HepG2 (cell line): ENCODE results near the gene MOV10L1. TPM values are rescaled to one million over a fixed set of nuclear protein-coding genes. Genes with fewer than 3 reads are reported as not detected.

ENCODE experiments used
- SP1 ChIP-seq, 2 experiments: fragments of 450-650 bp in 1 of 2; sonication (generic) in 1 of 2; formaldehyde crosslinking in 1 of 2; IDR thresholded peaks; 2 replicates each; pipeline versions ENCODE4 v1.4.0 to v1.6.1; 2016 to 2020; ENCODE audit warnings: missing genetic modification reagents in 1 of 2
- ZNF598 ChIP-seq: sonication (generic); formaldehyde crosslinking; IDR thresholded peaks from 2 replicates; pipeline ENCODE4 v1.5.1; 2020; ENCODE audit warnings: mild to moderate bottlenecking, missing genetic modification reagents, borderline replicate concordance
- polyA plus RNA-seq, 8 experiments: library from polyadenylated mRNA; depleted of rRNA in 3 of 8; stranded (reverse) in 7 of 8; unstranded in 1 of 8; fragments of >200 nt; fragmentation: Illumina TruSeq in 4 of 8; extraction: Trizol in 4 of 8; gene quantifications; 2 replicates each; pipeline versions ENCODE4 v1.2.1 to v1.2.3, GENCODE V29; 2011 to 2016; ENCODE audit warnings: low read depth in 4 of 8, missing spikeins in 1 of 8, mixed read lengths in 1 of 8; ENCODE audit not compliant: insufficient read depth in 1 of 8
- total RNA-seq, 5 experiments: library from RNA; depleted of rRNA; stranded (reverse); fragments of >200 nt; fragmentation: Illumina TruSeq; extraction: Trizol; gene quantifications; 2 replicates each; pipeline ENCODE4 v1.2.3, GENCODE V29; 2016; ENCODE audit warnings: low read depth in 1 of 5
- TF ChIP-seq, protein P1 (sequence below): sonication (generic); formaldehyde crosslinking; IDR thresholded peaks from 2 replicates; pipeline ENCODE4 v1.4.0; 2020; ENCODE audit warnings: mild to moderate bottlenecking, missing genetic modification reagents, borderline replicate concordance
- TF ChIP-seq, protein P2 (sequence below): sonication (generic); formaldehyde crosslinking; IDR thresholded peaks from 2 replicates; pipeline ENCODE4 v1.9.0; 2022; ENCODE audit warnings: missing genetic modification reagents, mild to moderate bottlenecking, borderline replicate concordance
- TF ChIP-seq, protein P3 (sequence below): sonication (generic); formaldehyde crosslinking; IDR thresholded peaks from 2 replicates; pipeline ENCODE4 v1.4.0; 2020; ENCODE audit warnings: missing genetic modification reagents
- TF ChIP-seq, protein P4 (sequence below): sonication (generic); formaldehyde crosslinking; conservative IDR thresholded peaks from 2 replicates; pipeline ENCODE4 v1.8.0; 2022; ENCODE audit warnings: mild to moderate bottlenecking, moderate library complexity, missing genetic modification reagents
- TF ChIP-seq, protein P5 (sequence below), 2 experiments: sonication (generic) in 1 of 2; formaldehyde crosslinking in 1 of 2; IDR thresholded peaks; 2 replicates each; pipeline versions ENCODE4 v1.4.0 to v1.6.1; 2016 to 2020; ENCODE audit warnings: borderline replicate concordance in 1 of 2, low read depth in 1 of 2, mild to moderate bottlenecking in 1 of 2, missing genetic modification reagents in 1 of 2
- TF ChIP-seq, protein P6 (sequence below): sonication (generic); formaldehyde crosslinking; IDR thresholded peaks from 2 replicates; pipeline ENCODE4 v1.4.0; 2020; ENCODE audit warnings: mild to moderate bottlenecking, missing genetic modification reagents

Gene MOV10L1
- total and polyA plus RNA-seq, 2 of the 13 experiments (the other 11 are each of a cell fraction or from before 2014, with no cell fraction given), result 0.11 to 0.12 TPM

DNA sequence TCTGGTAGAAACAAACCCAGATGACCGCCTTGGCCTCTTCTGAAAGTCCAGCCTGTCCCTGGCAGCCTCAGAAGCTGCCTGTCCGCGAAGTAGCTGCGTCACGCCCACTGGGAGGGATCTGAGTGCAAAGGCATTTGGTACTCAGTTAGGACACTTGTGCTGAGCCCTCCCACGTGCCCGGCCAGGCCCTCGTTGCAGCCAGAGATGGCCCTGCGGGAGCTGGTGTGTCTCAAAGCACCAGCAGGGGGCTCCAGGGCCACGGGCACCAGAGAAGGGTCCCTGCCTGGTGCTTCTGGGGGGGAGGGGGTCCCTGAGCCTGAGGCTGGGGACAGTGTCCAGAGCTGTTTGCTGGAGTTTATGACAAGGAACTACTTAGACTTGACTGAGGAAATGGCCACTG is 116.8 kb downstream of the MOV10L1 start (continued):
- TF ChIP-seq, protein P1, sequence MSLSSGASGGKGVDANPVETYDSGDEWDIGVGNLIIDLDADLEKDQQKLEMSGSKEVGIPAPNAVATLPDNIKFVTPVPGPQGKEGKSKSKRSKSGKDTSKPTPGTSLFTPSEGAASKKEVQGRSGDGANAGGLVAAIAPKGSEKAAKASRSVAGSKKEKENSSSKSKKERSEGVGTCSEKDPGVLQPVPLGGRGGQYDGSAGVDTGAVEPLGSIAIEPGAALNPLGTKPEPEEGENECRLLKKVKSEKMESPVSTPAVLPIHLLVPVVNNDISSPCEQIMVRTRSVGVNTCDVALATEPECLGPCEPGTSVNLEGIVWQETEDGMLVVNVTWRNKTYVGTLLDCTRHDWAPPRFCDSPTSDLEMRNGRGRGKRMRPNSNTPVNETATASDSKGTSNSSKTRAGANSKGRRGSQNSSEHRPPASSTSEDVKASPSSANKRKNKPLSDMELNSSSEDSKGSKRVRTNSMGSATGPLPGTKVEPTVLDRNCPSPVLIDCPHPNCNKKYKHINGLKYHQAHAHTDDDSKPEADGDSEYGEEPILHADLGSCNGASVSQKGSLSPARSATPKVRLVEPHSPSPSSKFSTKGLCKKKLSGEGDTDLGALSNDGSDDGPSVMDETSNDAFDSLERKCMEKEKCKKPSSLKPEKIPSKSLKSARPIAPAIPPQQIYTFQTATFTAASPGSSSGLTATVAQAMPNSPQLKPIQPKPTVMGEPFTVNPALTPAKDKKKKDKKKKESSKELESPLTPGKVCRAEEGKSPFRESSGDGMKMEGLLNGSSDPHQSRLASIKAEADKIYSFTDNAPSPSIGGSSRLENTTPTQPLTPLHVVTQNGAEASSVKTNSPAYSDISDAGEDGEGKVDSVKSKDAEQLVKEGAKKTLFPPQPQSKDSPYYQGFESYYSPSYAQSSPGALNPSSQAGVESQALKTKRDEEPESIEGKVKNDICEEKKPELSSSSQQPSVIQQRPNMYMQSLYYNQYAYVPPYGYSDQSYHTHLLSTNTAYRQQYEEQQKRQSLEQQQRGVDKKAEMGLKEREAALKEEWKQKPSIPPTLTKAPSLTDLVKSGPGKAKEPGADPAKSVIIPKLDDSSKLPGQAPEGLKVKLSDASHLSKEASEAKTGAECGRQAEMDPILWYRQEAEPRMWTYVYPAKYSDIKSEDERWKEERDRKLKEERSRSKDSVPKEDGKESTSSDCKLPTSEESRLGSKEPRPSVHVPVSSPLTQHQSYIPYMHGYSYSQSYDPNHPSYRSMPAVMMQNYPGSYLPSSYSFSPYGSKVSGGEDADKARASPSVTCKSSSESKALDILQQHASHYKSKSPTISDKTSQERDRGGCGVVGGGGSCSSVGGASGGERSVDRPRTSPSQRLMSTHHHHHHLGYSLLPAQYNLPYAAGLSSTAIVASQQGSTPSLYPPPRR (CRISPR knock-in tag), result no peak
- TF ChIP-seq, protein P2, sequence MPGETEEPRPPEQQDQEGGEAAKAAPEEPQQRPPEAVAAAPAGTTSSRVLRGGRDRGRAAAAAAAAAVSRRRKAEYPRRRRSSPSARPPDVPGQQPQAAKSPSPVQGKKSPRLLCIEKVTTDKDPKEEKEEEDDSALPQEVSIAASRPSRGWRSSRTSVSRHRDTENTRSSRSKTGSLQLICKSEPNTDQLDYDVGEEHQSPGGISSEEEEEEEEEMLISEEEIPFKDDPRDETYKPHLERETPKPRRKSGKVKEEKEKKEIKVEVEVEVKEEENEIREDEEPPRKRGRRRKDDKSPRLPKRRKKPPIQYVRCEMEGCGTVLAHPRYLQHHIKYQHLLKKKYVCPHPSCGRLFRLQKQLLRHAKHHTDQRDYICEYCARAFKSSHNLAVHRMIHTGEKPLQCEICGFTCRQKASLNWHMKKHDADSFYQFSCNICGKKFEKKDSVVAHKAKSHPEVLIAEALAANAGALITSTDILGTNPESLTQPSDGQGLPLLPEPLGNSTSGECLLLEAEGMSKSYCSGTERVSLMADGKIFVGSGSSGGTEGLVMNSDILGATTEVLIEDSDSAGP, result no peak
- TF ChIP-seq, protein P3, sequence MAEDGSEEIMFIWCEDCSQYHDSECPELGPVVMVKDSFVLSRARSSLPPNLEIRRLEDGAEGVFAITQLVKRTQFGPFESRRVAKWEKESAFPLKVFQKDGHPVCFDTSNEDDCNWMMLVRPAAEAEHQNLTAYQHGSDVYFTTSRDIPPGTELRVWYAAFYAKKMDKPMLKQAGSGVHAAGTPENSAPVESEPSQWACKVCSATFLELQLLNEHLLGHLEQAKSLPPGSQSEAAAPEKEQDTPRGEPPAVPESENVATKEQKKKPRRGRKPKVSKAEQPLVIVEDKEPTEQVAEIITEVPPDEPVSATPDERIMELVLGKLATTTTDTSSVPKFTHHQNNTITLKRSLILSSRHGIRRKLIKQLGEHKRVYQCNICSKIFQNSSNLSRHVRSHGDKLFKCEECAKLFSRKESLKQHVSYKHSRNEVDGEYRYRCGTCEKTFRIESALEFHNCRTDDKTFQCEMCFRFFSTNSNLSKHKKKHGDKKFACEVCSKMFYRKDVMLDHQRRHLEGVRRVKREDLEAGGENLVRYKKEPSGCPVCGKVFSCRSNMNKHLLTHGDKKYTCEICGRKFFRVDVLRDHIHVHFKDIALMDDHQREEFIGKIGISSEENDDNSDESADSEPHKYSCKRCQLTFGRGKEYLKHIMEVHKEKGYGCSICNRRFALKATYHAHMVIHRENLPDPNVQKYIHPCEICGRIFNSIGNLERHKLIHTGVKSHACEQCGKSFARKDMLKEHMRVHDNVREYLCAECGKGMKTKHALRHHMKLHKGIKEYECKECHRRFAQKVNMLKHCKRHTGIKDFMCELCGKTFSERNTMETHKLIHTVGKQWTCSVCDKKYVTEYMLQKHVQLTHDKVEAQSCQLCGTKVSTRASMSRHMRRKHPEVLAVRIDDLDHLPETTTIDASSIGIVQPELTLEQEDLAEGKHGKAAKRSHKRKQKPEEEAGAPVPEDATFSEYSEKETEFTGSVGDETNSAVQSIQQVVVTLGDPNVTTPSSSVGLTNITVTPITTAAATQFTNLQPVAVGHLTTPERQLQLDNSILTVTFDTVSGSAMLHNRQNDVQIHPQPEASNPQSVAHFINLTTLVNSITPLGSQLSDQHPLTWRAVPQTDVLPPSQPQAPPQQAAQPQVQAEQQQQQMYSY (CRISPR knock-in tag), result no peak
- TF ChIP-seq, protein P4, sequence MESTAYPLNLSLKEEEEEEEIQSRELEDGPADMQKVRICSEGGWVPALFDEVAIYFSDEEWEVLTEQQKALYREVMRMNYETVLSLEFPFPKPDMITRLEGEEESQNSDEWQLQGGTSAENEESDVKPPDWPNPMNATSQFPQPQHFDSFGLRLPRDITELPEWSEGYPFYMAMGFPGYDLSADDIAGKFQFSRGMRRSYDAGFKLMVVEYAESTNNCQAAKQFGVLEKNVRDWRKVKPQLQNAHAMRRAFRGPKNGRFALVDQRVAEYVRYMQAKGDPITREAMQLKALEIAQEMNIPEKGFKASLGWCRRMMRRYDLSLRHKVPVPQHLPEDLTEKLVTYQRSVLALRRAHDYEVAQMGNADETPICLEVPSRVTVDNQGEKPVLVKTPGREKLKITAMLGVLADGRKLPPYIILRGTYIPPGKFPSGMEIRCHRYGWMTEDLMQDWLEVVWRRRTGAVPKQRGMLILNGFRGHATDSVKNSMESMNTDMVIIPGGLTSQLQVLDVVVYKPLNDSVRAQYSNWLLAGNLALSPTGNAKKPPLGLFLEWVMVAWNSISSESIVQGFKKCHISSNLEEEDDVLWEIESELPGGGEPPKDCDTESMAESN, result no peak
- TF ChIP-seq ZNF598 (CRISPR knock-in tag) (no peak), SP1 (IDR thresholded peaks at IDR 0.05) (no peak), SP1 (CRISPR knock-in tag; IDR thresholded peaks at IDR 0.05) (no peak)
- TF ChIP-seq, protein P5, sequence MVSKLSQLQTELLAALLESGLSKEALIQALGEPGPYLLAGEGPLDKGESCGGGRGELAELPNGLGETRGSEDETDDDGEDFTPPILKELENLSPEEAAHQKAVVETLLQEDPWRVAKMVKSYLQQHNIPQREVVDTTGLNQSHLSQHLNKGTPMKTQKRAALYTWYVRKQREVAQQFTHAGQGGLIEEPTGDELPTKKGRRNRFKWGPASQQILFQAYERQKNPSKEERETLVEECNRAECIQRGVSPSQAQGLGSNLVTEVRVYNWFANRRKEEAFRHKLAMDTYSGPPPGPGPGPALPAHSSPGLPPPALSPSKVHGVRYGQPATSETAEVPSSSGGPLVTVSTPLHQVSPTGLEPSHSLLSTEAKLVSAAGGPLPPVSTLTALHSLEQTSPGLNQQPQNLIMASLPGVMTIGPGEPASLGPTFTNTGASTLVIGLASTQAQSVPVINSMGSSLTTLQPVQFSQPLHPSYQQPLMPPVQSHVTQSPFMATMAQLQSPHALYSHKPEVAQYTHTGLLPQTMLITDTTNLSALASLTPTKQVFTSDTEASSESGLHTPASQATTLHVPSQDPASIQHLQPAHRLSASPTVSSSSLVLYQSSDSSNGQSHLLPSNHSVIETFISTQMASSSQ (IDR thresholded peaks at IDR 0.05; ENCODE audit: low read depth), result no peak
- TF ChIP-seq, protein P5 (CRISPR knock-in tag; IDR thresholded peaks at IDR 0.05; ENCODE audit: borderline replicate concordance), result no peak
- TF ChIP-seq, protein P6, sequence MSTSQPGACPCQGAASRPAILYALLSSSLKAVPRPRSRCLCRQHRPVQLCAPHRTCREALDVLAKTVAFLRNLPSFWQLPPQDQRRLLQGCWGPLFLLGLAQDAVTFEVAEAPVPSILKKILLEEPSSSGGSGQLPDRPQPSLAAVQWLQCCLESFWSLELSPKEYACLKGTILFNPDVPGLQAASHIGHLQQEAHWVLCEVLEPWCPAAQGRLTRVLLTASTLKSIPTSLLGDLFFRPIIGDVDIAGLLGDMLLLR (CRISPR knock-in tag), result no peak
